Fibroblast of lung (primary cell): Measurements from ENCODE around the gene RPS6KA3.

Experiments
- EZH2 ChIP-seq: IDR thresholded peaks from 2 replicates; pipeline ENCODE4 v1.5.1; 2012; ENCODE audit warnings: low read length, control low read depth, mild to moderate bottlenecking; ENCODE audit errors: missing control alignments
- TF ChIP-seq, protein P1 (sequence below), 2 donors: IDR thresholded peaks in 1 of 2; conservative IDR thresholded peaks in 1 of 2; 1 replicate in 1 of 2; 2 replicates in 1 of 2; pipeline ENCODE4 v1.5.1; 2011 to 2012; ENCODE audit warnings: low read length in 2 of 2, control low read depth in 1 of 2, inconsistent platforms in 1 of 2, low read depth in 1 of 2, mild to moderate bottlenecking in 1 of 2

DNA sequence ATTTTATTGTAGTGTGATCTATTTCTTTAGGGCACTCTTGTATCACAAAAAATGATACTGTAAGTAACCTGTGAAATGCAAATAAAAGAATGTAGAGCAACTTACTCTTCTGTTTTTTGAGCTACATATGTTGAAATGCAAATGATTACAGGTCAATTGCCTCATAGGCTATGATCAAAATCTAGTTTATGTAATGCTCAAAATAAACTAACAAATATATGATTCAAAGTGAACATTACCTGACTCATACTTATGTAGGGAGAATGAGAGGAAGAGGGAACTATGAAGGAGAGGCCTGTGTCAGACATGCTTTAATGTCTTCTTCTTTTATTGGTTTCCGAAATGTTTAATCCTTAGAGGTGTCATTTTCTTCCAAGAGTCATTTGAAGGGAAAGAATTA, 5.0 kb upstream of the RPS6KA3 start:
- no peak for TF ChIP-seq EZH2
- TF ChIP-seq, protein P1, sequence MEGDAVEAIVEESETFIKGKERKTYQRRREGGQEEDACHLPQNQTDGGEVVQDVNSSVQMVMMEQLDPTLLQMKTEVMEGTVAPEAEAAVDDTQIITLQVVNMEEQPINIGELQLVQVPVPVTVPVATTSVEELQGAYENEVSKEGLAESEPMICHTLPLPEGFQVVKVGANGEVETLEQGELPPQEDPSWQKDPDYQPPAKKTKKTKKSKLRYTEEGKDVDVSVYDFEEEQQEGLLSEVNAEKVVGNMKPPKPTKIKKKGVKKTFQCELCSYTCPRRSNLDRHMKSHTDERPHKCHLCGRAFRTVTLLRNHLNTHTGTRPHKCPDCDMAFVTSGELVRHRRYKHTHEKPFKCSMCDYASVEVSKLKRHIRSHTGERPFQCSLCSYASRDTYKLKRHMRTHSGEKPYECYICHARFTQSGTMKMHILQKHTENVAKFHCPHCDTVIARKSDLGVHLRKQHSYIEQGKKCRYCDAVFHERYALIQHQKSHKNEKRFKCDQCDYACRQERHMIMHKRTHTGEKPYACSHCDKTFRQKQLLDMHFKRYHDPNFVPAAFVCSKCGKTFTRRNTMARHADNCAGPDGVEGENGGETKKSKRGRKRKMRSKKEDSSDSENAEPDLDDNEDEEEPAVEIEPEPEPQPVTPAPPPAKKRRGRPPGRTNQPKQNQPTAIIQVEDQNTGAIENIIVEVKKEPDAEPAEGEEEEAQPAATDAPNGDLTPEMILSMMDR (conservative IDR thresholded peaks at IDR 0.05 in 1 of 2, IDR thresholded peaks at IDR 0.05 in 1 of 2; ENCODE audit: low read depth in 1 of 2, low read length in 2 of 2): no peak
